Muscle of arm (tissue), 12 donors: ENCODE measurements around the gene CELA1. TPM values are rescaled to one million over a fixed set of nuclear protein-coding genes. Genes with fewer than 3 reads are reported as not detected.
"Not testable (repeated sequence)": the region's sequence is repeated elsewhere in the genome, so short reads cannot be mapped to it uniquely, and the experiment has no call there.

ENCODE experiments used
- DNase-seq: peaks from one replicate; pipeline ENCODE4 v3.0.0-alpha.2; 2013
- polyA plus RNA-seq, 12 donors: library from polyadenylated mRNA; unstranded; fragments of 120-200 nt; gene quantifications; one replicate each; pipeline ENCODE4 v1.2.1, GENCODE V29; 2013; ENCODE audit not compliant: insufficient read length in 12 of 12

The CELA1 gene
- polyA plus RNA-seq, 12 donors, result not detected

DNA sequence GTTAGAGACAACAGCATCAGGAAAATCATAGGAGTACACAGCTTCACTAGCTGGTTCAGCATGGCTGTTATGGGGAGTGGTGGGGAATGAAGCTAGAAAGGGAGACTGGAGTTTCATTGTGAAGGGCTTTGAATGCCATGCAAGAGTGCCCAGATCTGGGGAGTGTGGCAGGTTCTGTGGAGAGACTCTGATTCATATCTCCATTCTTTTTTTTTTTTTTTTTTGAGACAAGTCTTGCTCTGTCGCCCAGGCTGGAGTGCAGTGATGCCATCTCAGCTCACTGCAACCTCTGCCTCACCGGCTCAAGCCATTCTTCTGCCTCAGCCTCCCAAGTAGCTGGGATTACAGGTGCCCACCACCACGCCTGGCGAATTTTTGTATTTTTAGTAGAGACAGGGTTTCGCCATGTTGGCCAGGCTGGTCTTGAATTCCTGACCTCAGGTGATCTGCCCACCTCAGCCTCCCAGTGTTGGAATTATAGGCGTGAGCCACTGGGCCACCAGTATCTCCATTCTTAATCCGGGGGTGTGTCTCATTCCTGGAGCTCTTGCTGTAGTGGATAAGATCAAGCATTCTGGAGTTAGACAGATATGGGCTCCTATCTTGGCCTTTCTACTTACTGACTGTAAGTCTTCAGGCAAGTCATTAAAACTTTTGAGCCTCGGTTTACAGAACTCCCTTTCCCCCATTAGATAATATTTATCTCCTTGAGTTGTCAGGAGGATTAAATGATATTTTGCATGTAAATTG is 28.2 kb downstream of the CELA1 start:
- not testable (repeated sequence) for DNase-seq

DNA sequence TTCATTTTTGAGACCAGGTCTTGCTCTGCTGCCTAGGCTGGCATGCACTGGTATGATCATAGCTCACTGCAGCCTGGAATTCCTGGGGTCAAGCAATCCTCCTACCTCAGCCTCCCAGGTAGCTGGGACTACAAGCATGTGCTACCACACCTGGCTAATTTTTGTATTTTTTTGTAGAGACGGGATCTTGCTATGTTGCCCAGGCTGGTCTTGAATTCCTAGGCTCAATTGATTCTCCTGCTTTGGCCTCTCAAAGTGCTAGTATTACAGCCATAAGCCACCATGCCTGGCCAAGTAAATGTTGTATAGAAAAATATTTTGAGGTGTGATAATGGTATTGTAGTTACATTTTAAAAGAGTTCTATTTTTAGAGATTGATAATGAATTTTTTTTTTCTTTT is 35.1 kb downstream of the CELA1 start:
- DNase-seq, result no peak

DNA sequence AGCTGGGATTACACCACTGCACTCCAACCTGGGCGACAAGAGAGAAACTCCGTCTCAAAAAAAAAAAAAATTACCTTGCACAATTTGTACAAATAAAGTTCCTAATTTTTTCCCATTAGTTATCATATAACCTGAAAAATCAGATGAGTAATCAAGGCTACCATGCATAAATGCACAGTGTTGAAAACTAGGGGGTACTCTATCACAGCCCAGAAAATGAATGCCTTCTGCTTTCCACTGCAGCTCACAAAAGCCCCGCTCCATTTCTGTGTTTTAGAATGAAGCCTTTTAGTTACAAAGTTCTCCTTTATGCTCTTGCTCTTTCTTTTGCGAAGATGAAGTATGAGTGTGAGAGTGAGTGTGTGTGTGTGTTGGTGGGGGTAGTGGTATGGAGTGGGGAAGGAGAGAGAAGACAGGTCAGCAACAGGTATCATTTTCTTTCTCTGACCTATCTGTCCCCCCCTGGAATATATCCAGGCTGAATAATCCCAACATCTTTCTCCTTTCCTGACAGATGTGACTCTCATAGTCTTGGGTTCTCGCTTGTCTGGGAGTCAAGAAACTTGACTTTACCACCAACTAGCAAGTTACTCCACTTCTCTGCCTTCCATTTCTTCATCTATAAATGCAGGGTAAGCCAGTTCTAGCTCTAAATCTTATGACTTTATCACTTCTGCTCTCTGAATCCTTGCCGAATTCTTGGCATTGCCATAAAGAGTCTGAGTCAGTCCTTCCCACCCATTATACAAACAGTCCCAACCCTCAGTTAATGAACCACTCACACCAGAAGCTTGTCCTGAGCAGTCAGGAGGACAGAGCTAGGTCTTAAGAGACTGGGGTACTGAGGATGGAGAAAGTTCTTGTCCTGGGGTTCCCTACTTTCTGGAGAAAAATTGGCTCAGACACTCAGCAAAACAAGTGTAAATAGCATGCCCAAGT is 38.6 kb downstream of the CELA1 start:
- DNase-seq, result no peak

DNA sequence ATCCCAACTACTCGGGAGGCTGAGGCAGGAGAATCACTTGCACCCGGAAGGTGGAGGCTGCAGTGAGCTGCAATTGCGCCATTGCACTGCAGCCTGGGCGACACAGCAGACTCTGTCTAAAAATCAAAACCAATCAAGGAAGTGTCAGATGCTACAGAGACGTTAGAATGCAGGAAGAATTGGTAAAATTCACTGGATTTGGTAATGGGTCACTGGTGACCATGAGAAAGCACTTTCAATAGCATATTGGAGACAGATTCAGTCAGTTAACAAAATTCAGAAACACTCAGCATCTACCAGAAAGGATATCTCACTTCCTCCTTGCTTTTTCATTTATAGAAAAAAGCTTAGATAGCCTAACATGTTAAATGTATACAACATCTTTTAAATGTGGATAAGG is 40.0 kb downstream of the CELA1 start:
- DNase-seq, result no peak

DNA sequence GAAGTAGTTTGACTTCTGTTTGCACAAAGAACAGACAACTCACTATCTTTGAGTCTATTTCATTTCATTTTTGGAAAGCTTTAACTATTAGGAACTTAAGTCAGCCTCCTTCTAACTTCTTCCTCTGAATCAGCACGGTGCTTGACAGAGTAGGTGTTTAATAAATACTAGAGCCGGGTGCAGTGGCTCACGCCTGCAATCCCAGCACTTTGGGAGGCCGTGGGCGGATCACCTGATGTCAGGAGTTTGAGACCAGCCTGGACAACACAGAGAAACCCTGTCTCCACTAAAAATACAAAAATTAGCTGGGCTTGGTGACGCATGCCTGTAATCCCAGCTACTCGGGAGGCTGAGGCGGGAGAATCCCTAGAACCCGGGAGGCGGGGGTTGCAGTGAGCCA is 45.7 kb downstream of the CELA1 start:
- DNase-seq, result not testable (repeated sequence)

DNA sequence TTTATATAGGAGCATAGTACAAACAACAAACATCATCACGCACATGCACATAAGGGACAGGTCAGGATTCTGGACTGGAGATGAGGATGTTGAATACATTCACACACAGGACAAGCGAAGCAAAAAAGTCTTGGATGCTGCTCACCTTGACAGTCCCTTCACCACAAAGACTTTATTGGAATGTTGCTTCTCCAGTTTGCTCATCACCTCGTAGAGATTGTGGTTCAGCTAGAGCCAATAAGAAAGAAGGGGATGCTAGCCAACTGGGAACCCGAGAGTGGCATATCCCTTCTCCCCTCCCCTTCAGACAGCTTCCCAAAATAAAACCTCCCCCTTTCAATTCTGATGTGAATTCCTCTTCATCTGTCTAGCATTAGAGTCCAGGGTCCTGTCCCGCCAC is 50.8 kb downstream of the CELA1 start:
- DNase-seq, result no peak

DNA sequence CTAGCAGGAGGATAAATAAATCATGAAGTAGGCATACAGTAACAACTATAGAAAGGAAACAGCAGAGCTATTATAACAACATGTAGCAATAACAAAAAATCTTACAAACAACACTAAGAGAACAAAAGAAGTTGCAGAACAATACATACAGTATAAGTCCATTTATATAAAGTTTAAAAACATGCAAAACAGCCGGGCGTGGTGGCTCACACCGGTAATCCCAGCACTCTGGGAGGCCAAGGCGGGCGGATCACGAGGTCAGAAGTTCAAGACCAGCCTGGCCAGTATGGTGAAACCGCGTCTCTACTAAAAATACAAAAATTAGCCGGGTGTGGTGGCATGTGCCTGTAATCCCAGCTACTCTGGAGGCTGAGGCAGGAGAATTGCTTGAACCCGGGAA is 52.4 kb downstream of the CELA1 start:
- not testable (repeated sequence) for DNase-seq

DNA sequence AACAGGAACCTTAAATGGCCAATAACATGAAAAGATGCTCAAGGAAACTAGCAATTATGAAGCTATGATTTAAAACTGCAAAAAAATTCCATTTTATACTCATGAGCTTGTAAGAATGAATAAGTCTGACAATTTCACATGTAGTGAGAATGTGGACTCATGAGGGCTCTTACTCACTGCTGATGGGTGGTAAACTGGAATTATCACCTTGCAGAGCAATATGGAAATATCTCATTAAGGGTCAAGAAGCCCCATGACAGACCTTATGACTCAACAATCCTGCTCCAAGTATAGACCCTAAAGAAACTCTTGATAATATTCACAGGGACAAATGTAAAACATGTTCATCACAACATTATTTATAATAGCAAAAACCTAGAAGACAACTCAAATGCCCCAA is 52.8 kb downstream of the CELA1 start:
- DNase-seq, result no peak

DNA sequence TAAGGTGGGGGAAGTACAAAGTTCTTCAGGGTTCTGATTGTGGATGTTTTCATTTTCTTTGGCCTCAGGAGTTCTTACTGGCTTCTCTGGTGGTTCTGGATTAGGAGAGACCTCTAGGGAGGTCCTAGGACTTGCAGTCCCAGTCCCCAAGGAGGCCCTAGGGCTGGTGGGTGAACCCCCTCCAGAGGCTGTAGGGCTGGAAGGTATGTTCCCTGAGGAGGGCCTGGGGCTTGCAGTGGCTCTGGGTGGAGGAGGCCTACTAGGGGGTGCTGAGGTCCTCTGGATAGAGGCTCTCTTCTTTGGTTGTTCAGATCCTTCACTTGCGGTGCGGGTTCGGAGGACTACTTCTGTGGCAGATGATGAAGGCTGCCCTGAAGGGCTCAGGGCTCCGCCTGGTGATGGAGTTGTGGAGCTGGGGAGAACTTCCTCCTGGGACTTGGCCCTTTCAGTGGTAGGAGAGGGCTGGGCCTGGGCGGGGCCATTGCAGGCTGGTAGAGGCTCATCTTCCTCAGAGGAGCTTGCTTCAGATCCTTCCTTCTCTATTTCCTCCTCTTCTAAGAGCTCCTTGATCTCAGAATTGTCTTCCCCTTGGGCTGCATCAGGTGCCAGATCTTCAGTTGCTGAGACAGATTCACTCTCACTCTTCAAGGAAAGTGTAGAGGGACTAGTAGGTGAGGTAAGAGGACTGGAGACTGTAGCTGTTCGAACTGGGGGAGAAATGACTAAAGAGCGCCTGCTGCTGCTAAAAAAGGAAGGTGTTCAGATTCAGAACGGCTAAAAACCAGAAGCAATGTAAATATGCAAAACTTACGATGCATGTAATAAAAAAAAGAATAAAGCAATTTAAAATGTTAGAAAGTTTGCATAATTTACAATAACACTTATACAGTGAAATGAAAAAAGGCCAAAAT is 54.6 kb downstream of the CELA1 start:
- not testable (repeated sequence) for DNase-seq

DNA sequence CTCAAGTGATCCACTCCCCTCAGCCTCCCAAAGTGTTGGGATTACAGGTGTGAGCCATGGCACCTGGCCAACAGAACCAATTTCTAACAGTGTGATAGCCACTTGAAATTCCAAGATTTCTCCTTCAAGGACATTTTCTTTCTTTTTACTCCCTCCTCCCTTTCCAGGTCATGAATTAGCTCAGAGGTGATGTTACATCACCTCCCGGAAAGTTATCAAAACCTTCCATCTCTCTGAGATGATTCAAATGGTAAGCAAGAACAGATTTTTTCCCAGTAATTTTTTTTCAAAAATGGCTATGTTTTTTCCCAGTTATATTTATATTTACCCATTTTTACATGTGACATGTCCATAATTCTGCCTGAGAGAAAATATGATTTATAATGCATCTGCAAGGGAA is 60.6 kb downstream of the CELA1 start:
- DNase-seq, result no peak

DNA sequence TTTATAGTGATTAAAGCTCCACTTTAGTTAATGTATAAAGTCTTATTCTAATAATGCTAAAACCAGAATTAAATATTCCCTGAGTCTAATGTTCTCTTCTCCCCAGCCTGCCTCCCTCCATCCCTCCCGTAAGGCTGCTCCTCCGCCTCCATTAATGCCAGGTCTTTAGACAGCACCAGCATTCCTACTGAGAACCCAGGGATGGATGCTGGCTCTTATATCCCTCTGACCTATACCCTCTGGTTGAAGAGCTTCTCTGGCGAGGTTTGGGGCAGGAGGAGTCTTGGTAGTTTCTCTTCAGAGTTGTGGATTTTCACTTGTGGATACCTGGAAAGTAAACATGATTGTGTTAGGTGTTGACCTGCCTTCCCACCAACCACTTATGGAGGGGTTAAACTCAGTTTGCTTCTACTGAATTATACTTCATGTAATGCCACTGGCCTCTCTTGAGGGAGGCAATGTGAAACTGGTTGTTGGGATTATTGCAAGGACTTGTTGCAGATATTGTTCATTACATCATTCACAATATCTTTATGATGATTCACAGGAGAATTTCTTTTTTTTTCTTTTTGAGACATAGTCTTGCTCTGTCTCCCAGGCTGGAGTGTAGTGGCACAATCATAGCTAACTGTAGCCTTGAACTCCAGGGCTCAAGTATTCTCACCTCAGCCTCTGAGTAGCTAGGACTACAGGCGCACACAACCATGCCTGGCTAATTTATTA is 65.1 kb downstream of the CELA1 start:
- DNase-seq, result no peak

Other genes with a start within 250 kb of the CELA1 start
- 10 to 100 TPM in 11 of 12 donors, not detected in 1; 30.9 to 51.2 (median 46.3) TPM for gene TFCP2, start 173.5 kb downstream of the CELA1 start, polyA plus RNA-seq
- 10 to 100 TPM in 3 of 12 donors, 1 to 10 TPM in 8, not detected in 1; 6.2 to 19.8 (median 8.0) TPM for gene POU6F1, start 128.6 kb downstream of the CELA1 start, polyA plus RNA-seq
- 100 to 1,000 TPM in 3 of 12 donors, 10 to 100 TPM in 8, not detected in 1; 71.1 to 147 (median 80.8) TPM for gene DAZAP2, start 107.9 kb downstream of the CELA1 start, polyA plus RNA-seq
- 10 to 100 TPM in 6 of 12 donors, 1 to 10 TPM in 5, not detected in 1; 6.2 to 31.8 (median 10.8) TPM for gene SMAGP, start 76.3 kb downstream of the CELA1 start, polyA plus RNA-seq
- gene BIN2, start 22.5 kb downstream of the CELA1 start, polyA plus RNA-seq, result 10 to 100 TPM in 1 of 12 donors, 1 to 10 TPM in 9, not detected in 2; 1.7 to 11.7 (median 2.3) TPM
- gene GALNT6, start 44.7 kb upstream of the CELA1 start, polyA plus RNA-seq, result 1 to 10 TPM in 2 of 12 donors, under 1 TPM in 8, not detected in 2; 0.26 to 4.1 (median 0.56) TPM
- gene SLC4A8, start 78.2 kb upstream of the CELA1 start, polyA plus RNA-seq, result 1 to 10 TPM in 9 of 12 donors, under 1 TPM in 2, not detected in 1; 0.47 to 2.8 (median 1.4) TPM
- gene SCN8A, start 244.6 kb upstream of the CELA1 start, polyA plus RNA-seq, result 1 to 10 TPM in 5 of 12 donors, under 1 TPM in 6, not detected in 1; 0.21 to 5.6 (median 0.78) TPM